HG03060 (cell line): ENCODE results near the gene BAZ1B.
"Not testable (repeated sequence)": the region's sequence is repeated elsewhere in the genome, so short reads cannot be mapped to it uniquely, and the experiment has no call there.

Source experiments
- ATAC-seq: cut with Tn5 transposase; IDR thresholded peaks from one replicate; pipeline ENCODE4 v1.9.1; 2021; ENCODE audit warnings: low read depth, moderate number of reproducible peaks; ENCODE audit not compliant: unreplicated experiment

BAZ1B gene

DNA sequence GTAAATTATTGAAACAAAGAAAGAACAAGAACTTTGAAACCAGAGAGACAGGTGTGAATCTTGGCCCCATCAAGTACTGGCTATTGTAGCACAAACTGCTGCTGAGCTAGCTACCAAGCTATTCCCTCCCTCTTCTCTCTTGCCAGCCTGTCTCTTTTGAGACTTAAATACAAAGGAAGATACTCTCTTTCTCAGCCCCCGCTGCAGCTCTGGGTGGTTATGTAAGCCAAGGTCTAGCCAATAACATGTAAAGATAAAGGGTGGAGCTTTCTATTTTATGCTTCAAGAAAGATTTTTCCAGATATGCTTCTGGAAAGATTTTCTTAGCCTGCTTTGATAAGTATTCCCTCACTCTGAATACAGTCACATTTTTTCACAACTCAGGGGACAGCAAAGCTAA is 17.2 kb downstream of the BAZ1B start:
- no peak for ATAC-seq

DNA sequence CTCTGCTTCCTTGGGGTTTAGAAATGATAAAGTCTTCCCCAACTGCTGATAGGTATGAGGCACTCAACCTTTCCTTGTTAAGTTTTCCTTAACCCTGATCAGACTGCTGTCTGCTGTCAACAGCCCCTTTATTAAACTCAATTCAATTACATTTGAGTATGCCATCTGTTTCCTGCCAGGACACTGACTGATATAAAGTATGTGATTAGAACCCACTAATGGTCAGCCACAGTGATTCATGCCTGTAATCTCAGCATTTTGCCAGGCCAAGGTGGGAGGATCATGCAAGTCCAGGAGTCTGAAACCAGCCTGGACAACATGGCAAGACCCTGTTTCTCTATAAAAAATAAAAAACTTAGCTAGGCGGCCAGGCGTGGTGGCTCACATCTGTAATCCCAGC is 18.1 kb downstream of the BAZ1B start:
- no peak for ATAC-seq

DNA sequence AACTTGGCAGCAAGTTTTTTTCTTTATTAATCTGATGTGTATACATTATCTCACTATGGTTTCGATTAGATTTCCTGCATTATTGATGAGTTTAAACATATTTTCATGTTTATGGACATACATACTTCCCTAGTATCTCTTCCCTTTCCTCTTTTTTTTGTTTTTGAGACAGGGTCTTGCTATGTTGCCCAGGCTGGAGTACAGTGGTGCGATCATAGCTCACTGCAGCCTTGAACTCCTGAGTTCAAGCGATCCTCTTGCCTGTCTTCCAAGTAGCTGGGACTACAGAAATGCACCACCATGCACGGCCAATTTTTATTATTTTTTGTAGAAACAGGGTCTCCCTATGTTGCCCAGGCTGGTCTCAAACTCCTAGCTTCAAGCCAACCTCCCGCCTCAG is 18.9 kb downstream of the BAZ1B start:
- no peak for ATAC-seq

DNA sequence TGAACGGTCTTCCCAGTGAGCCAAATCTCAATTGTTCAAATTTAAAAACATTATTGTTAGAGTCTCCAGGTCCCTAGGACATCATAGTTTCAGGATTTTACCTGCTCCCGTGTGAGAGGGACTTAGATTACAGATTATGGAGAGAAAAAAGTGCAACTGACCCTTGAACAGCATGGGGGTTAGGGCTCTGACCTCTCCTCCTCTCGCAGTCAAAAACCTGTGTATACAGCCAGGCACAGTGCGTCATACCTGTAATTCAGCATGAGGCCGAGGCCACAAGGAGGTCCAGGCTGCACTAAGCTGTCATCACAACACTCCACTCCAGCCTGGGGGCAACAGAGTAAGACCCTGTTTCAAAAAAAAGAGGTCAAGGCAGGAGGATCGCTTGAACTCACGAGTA is 25.5 kb downstream of the BAZ1B start:
- no peak for ATAC-seq

DNA sequence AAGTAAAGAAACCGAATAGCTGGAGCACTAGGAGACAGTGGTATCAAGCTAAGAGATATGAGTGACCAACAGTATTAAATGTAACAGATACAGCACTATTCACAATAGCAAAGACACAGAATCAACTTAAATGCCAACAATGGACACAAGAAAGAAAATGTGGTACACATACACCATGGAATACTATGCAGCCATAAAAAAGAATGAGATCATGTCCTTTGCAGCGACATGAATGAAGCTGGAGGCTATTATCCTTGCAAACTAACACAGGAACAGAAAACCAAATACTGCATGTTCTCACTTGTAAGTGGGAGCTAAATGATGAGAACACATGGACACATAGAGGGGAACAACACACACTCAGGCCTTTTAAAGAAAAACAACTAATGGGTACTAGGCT is 26.6 kb downstream of the BAZ1B start:
- not testable (repeated sequence) for ATAC-seq

DNA sequence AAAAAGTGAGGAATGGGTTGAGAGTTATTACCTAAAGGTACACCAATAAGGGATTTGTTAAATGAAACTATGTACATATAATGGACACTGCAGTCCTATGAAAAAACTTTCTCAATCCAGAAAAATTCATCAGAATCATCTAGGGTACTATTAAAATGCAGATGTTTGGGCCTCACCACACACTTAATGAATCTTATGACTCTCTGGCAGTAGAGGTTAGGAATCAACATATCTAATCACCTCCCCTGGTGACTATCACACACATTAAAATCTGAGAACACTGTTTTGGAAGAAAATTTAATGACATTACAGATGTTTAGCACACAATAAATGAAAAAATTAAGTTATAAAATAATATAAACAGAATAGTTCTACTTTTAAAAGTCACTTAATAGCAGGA is 32.1 kb downstream of the BAZ1B start:
- ATAC-seq: no peak

DNA sequence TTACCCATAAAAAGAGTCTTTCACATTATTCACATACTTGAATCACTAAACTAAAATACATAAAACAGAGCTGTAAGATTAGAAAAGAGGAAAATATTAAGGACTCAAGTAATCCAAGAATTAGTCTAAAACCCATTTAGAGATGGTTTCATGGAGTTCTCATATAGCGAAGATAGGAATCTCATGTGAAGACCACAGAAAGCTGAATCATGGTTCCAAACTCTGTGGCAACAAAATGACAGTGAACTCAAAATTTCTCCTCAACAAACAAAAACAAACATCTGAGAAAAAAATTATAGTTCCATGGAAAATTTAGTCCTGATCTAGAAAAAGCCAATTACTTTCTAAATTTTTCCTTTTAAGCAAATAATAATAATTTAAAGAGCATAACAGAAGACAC is 34.6 kb downstream of the BAZ1B start:
- ATAC-seq: no peak

DNA sequence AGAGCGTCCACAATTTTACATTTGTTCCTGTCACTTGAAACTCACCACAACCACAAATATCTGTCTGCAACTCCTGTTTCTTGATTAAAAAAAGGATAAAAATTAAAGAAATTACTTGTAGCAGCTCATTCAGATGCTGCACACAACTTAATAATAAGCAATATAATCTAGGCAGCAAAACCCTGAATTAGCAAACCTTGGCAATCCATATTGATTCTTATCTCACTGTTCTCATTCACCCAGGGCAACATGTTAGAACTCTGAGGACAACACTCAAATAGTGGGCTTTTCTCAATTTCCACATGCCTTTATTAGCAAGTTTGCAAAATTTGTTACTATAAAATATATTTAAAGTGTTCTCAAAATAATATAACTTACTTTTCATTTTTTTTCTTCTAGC is 38.9 kb downstream of the BAZ1B start:
- no peak for ATAC-seq

DNA sequence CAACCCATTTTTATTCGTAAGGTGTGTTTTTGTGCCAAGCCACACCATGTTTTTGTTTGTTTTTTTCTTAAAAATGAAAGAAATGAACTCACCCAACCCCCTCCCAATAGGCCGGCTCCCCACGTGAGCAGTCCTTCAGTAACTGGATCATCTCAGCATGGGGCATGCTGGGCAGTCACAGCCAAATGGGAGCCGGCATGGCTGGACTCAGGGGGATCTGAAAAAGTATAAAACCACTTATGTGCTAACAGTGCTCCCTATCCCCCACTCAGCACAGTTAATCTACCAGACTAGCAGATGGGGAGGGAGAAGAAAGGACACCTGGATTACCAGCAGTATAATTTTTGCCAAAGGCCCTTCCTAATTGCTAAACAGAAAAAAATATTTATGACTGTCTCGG is 39.3 kb downstream of the BAZ1B start:
- ATAC-seq: no peak

DNA sequence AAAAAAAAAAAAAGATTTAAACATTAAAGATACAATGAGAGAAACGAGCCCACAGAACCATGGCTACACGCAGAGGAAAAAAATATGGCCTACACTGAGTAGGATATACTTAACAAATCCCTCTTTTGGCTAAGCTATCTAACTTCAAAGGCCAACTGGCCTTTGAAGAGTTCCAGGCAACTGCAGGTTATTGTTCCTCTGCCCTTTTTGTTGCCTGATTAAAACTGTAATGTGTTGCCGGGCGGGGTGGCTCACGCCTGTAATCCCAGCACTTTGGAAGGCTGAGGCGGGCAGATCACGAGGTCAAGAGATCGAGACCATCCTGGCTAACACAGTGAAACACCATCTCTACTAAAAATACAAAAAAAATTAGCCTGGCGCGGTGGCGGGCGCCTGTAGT is 40.6 kb downstream of the BAZ1B start:
- ATAC-seq: not testable (repeated sequence)

DNA sequence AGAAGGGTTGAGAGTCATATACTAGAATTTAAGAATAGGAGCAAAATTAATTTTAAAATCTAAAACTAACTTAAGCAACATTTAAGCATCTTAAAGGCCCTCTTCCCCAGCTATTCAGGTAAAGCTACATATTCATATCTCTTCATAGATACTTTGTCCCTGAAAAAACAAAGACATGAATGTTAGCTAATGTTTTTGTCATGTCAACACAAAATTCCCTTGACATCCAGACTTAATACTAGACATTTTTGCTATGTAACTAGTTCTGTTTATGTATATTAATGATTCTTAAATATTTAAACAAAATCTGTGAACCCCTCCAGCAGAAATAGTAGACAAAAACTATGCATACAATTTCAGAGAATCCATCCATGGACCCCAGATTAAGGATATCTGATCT is 43.5 kb downstream of the BAZ1B start:
- ATAC-seq: no peak

DNA sequence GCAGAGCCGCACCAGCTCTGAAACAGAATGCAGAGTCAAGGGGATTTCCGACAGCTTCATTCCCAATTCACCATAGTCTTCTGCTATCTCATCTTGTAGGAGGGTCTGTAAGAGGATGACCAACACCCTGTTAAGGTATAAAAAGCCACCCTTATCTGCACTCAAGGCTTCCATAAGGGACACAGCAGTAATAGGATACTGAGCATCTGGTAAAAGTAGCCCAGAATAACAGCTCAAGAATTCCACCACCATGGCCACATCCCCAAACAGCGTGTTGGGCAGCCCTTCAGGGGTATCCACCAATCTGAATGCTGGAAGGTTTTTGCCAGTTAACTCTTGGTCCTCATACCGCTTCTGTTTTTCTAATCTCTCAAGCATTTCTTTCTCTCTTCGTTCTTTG is 44.7 kb downstream of the BAZ1B start:
- no peak for ATAC-seq

DNA sequence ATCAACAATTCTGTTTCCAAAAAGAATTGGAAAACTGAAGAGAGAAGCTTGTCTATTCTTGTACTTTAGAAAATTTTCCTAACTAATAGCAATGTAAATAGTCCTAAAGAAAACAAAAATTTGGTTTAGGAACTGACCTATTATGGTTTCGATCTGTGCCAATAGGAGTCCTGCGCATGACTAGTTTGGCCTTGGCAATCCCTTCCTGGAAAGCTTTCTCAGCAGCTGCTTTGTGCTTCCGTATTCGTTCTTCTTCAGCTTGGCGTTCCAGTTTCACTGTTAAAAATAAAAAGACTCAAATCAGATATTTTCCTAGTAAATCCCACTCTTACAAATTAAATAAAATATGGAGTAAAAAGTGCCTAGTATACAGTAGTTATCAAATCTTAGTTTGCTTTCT is 51.9 kb downstream of the BAZ1B start:
- ATAC-seq: no peak

DNA sequence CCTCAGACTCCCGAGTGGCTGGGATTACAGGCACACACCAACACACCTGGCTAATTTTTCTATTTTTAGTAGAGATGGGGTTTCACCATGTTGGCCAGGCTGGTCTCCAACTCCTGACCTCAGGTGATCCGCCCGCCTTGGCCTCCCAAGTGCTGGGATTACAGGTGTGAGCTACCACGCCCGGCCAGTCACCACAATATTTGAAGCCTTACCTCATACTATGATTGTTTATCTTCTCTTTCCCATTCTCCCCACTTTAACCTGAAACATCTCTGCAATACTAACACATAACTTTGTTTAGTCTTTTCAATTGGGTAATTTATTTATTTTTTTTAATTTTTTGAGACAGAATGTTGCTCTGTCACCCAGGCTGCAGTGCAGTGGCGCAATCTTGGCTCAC is 55.0 kb downstream of the BAZ1B start:
- ATAC-seq: not testable (repeated sequence)

DNA sequence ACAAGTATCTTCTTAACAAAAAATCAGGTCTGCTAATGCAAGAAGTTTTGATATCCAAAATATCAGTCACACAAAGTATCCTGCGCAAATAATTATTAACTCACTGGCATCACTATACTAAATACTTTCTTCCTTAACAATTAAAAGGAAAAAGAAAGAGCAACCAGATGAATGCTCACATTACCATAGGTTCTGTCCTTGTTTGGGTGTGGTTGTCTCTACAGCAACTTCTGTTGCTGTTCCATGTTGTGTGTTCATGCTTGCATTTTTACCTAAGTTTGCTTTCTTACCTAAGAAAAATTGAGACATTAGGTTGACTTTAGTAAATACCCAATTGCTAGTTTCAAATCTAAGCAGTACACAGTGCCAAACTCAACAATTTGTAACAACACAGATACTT is 56.0 kb downstream of the BAZ1B start:
- ATAC-seq: no peak

DNA sequence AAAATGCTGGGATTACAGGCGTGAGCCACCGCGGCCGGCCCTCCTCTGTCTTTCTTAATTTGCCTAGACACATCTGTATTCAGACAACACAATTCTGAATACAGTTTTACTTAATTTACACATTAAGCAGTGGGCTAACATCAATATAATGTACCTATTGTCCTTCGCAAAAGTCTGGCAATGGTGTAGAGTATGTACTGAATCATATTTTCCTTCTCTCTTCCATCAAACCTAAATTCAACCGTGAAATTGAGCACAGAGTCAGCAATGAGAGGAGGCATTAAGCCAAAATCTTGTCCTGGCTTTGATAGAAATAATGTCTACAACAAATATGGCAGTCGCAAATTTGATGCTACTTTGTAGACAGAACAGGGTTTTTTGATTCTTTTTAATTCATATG is 58.1 kb downstream of the BAZ1B start:
- no peak for ATAC-seq

DNA sequence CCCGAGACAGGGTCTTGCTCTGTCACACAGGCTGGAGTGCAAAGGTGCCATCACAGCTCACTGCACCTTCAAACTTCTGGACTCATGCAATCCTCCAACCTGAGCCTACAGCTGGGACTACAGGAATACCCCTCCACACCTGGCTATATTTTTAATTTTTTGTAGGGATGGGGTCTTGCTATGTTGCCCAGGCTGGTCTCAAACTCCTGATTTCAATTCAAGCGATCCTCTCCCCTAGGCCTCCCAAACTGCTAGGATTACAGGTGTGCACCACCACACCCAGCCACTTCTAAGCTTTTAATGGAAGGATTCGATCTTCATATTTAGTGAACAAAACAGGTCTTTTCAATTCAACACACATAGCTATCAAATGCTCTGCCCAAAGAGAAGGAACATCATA is 58.8 kb downstream of the BAZ1B start:
- ATAC-seq: no peak

DNA sequence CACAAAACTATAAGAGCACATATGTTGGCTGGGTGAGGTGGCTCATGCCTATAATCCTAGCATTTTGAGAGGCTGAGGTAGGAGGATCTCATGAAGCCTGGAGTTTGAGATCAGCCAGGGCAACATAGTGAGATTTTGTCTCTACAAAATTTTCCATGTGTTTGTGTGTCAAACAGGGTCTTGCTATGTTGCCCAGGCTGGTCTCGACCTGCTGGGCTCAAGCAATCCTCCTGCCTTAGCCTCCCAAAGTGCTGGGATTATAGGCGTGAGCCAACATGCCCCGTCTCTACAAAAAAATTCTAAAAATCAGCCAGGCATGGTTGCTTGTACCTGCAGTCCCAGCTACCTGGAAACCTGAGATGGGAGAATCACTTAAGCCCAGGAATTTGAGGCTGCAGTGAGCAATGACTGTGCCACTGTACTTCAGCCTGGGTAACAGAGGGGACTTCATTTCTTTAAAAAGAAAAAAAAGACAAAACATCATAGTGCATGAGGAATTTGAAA is 60.3 kb downstream of the BAZ1B start:
- no peak for ATAC-seq

DNA sequence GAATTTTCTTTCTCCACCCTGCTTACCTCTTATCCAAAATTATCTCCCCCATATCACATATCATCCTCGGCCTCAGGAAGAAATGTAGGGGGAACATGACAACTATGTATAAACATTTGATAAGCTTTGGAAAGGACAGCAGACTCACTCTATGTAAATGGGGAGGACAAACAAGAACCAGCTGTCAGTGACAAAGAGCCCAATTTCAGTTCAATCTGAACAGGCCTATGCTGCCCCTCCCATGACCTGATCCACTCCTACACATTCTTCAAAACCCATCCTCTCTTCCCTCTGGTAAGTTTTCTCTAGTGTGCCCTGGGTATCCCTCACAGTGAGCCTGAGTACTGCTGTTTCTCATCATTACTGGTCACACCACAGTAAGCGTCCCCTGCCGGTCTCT is 67.7 kb downstream of the BAZ1B start:
- ATAC-seq: no peak

DNA sequence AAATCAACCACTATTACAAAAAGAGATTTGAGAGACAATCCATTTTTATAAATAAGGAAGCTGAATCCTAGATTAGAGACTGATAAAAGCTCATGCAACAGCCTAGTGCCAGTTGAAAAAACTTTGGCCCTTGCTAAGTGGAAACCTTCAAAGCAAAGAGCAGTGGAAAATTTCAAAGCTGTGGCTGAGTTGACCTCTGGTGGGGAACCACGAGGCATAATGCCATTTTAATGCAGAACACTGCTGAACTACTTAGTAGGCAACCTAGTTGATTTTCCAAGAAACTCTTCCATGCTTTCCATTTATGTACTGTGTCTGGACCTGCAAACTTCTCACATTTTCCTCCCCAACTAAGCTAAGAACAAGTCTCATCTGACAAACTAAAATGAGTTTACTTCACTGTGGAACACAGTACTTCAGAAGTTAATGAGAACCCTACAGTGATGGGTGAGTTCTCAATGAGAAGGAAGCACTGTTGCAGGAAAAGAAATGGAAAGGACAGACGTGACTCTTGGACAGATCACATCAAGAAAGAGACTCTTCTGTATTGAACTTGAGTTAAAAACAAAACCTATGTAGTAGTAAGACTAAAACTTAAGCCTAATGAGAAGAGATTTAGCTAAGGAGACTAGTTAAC is 69.0 kb downstream of the BAZ1B start:
- no peak for ATAC-seq

DNA sequence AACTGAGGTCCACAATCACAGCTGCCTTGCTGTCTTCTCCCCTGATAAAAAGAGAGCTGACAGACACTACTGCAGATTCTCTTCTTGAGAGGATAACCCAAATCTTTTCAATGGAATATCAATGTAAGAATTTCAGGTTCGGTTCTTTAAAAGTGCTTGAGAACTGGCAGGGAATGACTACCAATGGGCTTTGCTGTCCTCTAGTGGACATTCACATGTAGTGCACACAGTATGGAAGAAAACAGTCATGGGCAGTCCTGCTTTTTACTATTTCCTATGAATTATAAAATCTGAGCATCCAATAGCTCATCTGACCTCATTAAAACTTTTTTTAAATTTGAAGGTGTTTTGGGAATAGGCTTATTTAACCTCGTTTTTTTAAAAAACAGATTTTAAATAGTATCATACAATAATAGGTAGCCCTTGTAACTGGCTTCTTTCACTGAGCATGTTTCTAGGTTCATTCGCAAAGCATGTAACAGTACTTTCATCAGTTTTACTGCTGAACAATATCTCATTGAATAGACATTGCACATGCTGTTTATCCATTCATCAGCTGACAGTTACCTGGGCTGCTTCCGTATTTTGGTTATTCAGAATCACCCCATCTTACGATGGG is 70.2 kb downstream of the BAZ1B start:
- no peak for ATAC-seq

DNA sequence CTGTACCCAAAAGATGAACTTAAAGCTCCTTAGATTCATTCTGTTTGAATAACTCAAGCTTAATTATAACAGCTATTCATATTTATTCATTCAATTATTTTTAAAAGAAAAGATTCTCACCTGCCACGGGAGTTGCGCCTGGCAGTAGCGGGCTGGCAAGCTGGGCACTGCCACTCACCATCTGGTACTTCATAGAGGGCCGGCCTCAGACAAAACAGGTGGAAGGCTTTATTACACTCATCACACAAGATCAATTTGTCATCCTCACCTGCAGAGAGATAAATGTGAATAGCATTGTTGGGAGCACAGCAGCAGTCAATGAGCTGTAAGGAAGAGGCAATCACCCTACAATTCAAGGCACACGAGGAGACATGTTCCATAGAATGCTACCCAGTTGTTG is 72.7 kb downstream of the BAZ1B start:
- ATAC-seq: no peak

DNA sequence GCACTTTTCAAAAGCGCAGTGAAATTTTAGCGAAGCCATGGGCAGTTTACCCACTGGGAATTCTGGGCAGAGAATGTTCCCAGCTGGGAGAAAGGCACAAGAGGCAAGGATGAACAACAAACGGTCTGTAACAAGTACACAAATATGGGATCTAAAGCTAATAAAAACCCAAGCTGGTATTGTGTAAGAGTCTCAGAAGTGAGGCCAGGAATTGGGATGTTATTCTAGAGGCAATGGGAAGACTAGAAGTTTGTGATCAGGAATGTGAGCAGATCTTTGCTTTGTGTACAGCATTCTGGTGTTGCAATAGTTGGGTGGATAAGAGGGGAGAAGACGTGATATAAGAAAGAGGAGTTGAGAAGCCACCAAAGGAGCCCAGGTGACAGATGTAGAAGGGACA is 73.5 kb downstream of the BAZ1B start:
- ATAC-seq: no peak
